Ascending aorta (tissue), 2 donors: ENCODE results near the gene C2orf80. TPM values are rescaled to one million over a fixed set of nuclear protein-coding genes. Genes with fewer than 3 reads are reported as not detected.

ENCODE experiments used
- DNase-seq, 2 donors: peaks; one replicate each; pipeline ENCODE4 v3.0.0-alpha.2; 2019; ENCODE audit warnings: low spot score in 2 of 2
- H3K27ac ChIP-seq, 2 donors: fragments of 200-600 bp; sonication (generic); one replicate each; pipeline ENCODE4 v1.5.1; 2016 to 2017; ENCODE audit warnings: mild to moderate bottlenecking in 1 of 2
- H3K27me3 ChIP-seq: fragments of 200-600 bp; sonication (generic); one replicate; pipeline ENCODE4 v1.5.1; 2017
- H3K36me3 ChIP-seq, 2 donors: fragments of 200-600 bp; sonication (generic); one replicate each; pipeline ENCODE4 v1.5.1; 2016
- H3K4me1 ChIP-seq, 2 donors: fragments of 200-600 bp; sonication (generic); one replicate each; pipeline ENCODE4 v1.5.1; 2016 to 2017; ENCODE audit warnings: mild to moderate bottlenecking in 1 of 2
- H3K4me3 ChIP-seq, 2 donors: fragments of 200-600 bp; sonication (generic); one replicate each; pipeline ENCODE4 v1.5.1; 2016 to 2017; ENCODE audit warnings: mild to moderate bottlenecking in 1 of 2
- H3K9me3 ChIP-seq, 2 donors: fragments of 200-600 bp; sonication (generic); one replicate each; pipeline ENCODE4 v1.5.1; 2016
- CTCF ChIP-seq, 3 experiments: fragments of 200-600 bp in 2 of 3; fragments of 450-650 bp in 1 of 3; sonication (generic) in 2 of 3; IDR thresholded peaks; one replicate each; pipeline ENCODE4 v1.5.1; 2016 to 2019; ENCODE audit warnings: antibody characterized with exemption in 3 of 3, mild to moderate bottlenecking in 1 of 3, moderate library complexity in 1 of 3
- intact Hi-C: fragments of 100-400 bp; cut with DNase I; formaldehyde crosslinking; loops from one replicate; pipeline ENCODE4 v1.15.1; 2023
- total RNA-seq: library from RNA; depleted of rRNA; stranded (reverse); fragments of >200 nt; gene quantifications from one replicate; pipeline ENCODE4 v1.1.0, GENCODE V29; 2016

C2orf80 gene
- total RNA-seq, 1 donor from 2014 or later, result not detected

- no peak for TF ChIP-seq CTCF (IDR thresholded peaks at IDR 0.05)
- Histone ChIP-seq H3K27ac (no peak overlapping the region), H3K4me3 (no peak overlapping the region), H3K9me3 (no peaks in the 10 kb centered on the region), H3K4me1 (no peaks in the 10 kb centered on the region), H3K36me3 (no peaks in the 10 kb centered on the region), H3K27me3 (no peaks in the 10 kb centered on the region)
- DNase-seq, result no peak
- intact Hi-C loops, result loop anchor here (1.0 kb wide), 2 partner anchors 80 to 91 kb away; partner anchors contain the start of genes IDH1 and PIKFYVE
Measured at GRCh38 chr2:208175840-208176153, 14.0 kb downstream of the C2orf80 start.

- no peaks in the 10 kb centered on the region for H3K36me3 ChIP-seq
- H3K27ac ChIP-seq, result no peak overlapping the region
- no peaks in the 10 kb centered on the region for H3K9me3 ChIP-seq
- H3K27me3 ChIP-seq, result no peaks in the 10 kb centered on the region
- no peaks in the 10 kb centered on the region for H3K4me1 ChIP-seq
- peak; percentile 35 to 88 for DNase-seq
- no peak overlapping the region for H3K4me3 ChIP-seq
- peak; percentile 61 to 87 (median 78) for TF ChIP-seq CTCF (IDR thresholded peaks at IDR 0.05)
- intact Hi-C loops, result loop anchor here (1.0 kb wide), 2 partner anchors 80 to 91 kb away; partner anchors contain the start of genes IDH1 and PIKFYVE
Measured at GRCh38 chr2:208175069-208175839, 14.6 kb downstream of the C2orf80 start.

GRCh38 chr2:208174144-208174543 is 15.7 kb downstream of the C2orf80 start:
- DNase-seq, result no peak
- intact Hi-C loops, result no loop called here
- no peaks in the 10 kb centered on the region for H3K9me3 ChIP-seq
- H3K4me1 ChIP-seq, result no peaks in the 10 kb centered on the region
- no peak overlapping the region for H3K4me3 ChIP-seq
- H3K27me3 ChIP-seq, result no peaks in the 10 kb centered on the region
- H3K36me3 ChIP-seq, result no peaks in the 10 kb centered on the region
- no peak overlapping the region for H3K27ac ChIP-seq
- TF ChIP-seq CTCF (IDR thresholded peaks at IDR 0.05), result no peak

GRCh38 chr2:208172125-208172524 is 17.7 kb downstream of the C2orf80 start:
- Histone ChIP-seq H3K27me3 (no peaks in the 10 kb centered on the region), H3K4me3 (no peak overlapping the region), H3K9me3 (no peaks in the 10 kb centered on the region), H3K4me1 (peaks cover 0 to 2% of the 10 kb centered on the region in 2 donors), H3K36me3 (no peaks in the 10 kb centered on the region), H3K27ac (no peak overlapping the region)
- intact Hi-C loops, result no loop called here
- no peak for TF ChIP-seq CTCF (IDR thresholded peaks at IDR 0.05)
- DNase-seq, result no peak

GRCh38 chr2:208164951-208165755 is 24.7 kb downstream of the C2orf80 start:
- Histone ChIP-seq H3K27me3 (no peaks in the 10 kb centered on the region), H3K36me3 (no peaks in the 10 kb centered on the region), H3K27ac (no peak overlapping the region), H3K4me1 (peaks cover 0 to 2% of the 10 kb centered on the region in 2 donors), H3K4me3 (no peak overlapping the region), H3K9me3 (no peaks in the 10 kb centered on the region)
- intact Hi-C loops, result no loop called here
- no peak for TF ChIP-seq CTCF (IDR thresholded peaks at IDR 0.05)
- no peak for DNase-seq
